B cell (primary cell): ENCODE results near the gene CKAP5. TPM values are rescaled to one million over a fixed set of nuclear protein-coding genes. Genes with fewer than 3 reads are reported as not detected.

ENCODE experiments used
- ATAC-seq: fragments of 200-7000 bp; cut with Tn5 transposase; one replicate; pipeline ENCODE4 v1.10.0; 2021; ENCODE audit warnings: low read depth, mild to moderate bottlenecking, moderate number of reproducible peaks, moderate library complexity
- CTCF ChIA-PET: fragments of 350-600 bp; sonication (Branson Sonifier 250); formaldehyde crosslinking; loops from one replicate; lab custom pipeline; 2021; ENCODE audit warnings: antibody characterized with exemption, inconsistent platforms; lab: Charles Lee
- POLR2A ChIA-PET: fragments of 350-600 bp; sonication (Branson Sonifier 250); formaldehyde crosslinking; loops from one replicate; lab custom pipeline; 2021; ENCODE audit warnings: antibody characterized with exemption; lab: Charles Lee
- DNase-seq: peaks from one replicate; pipeline ENCODE4 v3.0.0; 2013
- H2AFZ ChIP-seq: 2 replicates; pipeline ENCODE4 v1.6.1; 2012; ENCODE audit warnings: mild to moderate bottlenecking, low read depth, low read length; ENCODE audit not compliant: insufficient read depth, poor library complexity, severe bottlenecking
- H3K27ac ChIP-seq, 2 donors: 1 replicate in 1 of 2; 2 replicates in 1 of 2; pipeline ENCODE4 v1.5.1; 2012 to 2013; ENCODE audit warnings: low read length in 2 of 2, mild to moderate bottlenecking in 2 of 2, moderate library complexity in 1 of 2
- H3K27me3 ChIP-seq, 4 experiments: fragments of 200-600 bp in 1 of 4; sonication (generic) in 1 of 4; replicated peaks in 1 of 4; 1 replicate in 2 of 4; 2 replicates in 2 of 4; pipeline versions ENCODE4 v1.6.1 to v1.7.0; 2013 to 2016; ENCODE audit warnings: low read length in 3 of 4, mild to moderate bottlenecking in 2 of 4, mixed read lengths in 1 of 4, moderate library complexity in 1 of 4; ENCODE audit not compliant: insufficient read depth in 4 of 4, control insufficient read depth in 3 of 4; ENCODE audit errors: control extremely low read depth in 1 of 4
- H3K36me3 ChIP-seq, 2 experiments: replicated peaks in 1 of 2; 1 replicate in 1 of 2; 2 replicates in 1 of 2; pipeline versions ENCODE4 v1.6.1 to v1.7.1; 2013; ENCODE audit warnings: low read length in 1 of 2; ENCODE audit not compliant: insufficient read depth in 2 of 2, control insufficient read depth in 1 of 2; ENCODE audit errors: control extremely low read depth in 1 of 2, extremely low read depth in 1 of 2
- H3K4me1 ChIP-seq, 2 donors: fragments of 200-600 bp in 1 of 2; sonication (generic) in 1 of 2; 1 replicate in 1 of 2; 2 replicates in 1 of 2; pipeline versions ENCODE4 v1.5.1 to v1.6.1; 2013 to 2017; ENCODE audit warnings: low read length in 2 of 2; ENCODE audit not compliant: control insufficient read depth in 2 of 2, insufficient read depth in 2 of 2
- H3K4me2 ChIP-seq: replicated peaks from 2 replicates; pipeline ENCODE3; 2012; ENCODE audit warnings: mild to moderate bottlenecking, low read depth, low read length; ENCODE audit not compliant: poor library complexity, severe bottlenecking
- H3K4me3 ChIP-seq, 5 experiments: fragments of 200-600 bp in 1 of 5; sonication (generic) in 1 of 5; 1 replicate in 3 of 5; 2 replicates in 2 of 5; pipeline versions ENCODE4 v1.5.1 to v1.7.0; 2011 to 2016; ENCODE audit warnings: low read length in 4 of 5, mild to moderate bottlenecking in 4 of 5, low read depth in 2 of 5, control low read depth in 1 of 5, moderate library complexity in 1 of 5; ENCODE audit not compliant: insufficient read depth in 1 of 5; ENCODE audit errors: control extremely low read depth in 1 of 5, extremely low read depth in 1 of 5
- H3K79me2 ChIP-seq: fragments of 200-600 bp; sonication (generic); one replicate; pipeline ENCODE4 v1.6.0; 2016; ENCODE audit warnings: low read length; ENCODE audit not compliant: control insufficient read depth, insufficient read depth
- H3K9ac ChIP-seq: fragments of 200-600 bp; sonication (generic); 2 replicates; pipeline ENCODE4 v1.6.1; 2017; ENCODE audit warnings: mild to moderate bottlenecking, low read length, moderate library complexity
- H3K9me3 ChIP-seq, 3 donors: one replicate each; pipeline versions ENCODE4 v1.6.1 to v1.7.1; 2013; ENCODE audit warnings: low read length in 2 of 3; ENCODE audit not compliant: control insufficient read depth in 2 of 3, insufficient read depth in 1 of 3; ENCODE audit errors: control extremely low read depth in 1 of 3
- H4K20me1 ChIP-seq: 2 replicates; pipeline ENCODE4 v1.6.0; 2012; ENCODE audit warnings: mild to moderate bottlenecking, low read length; ENCODE audit not compliant: insufficient read depth, control insufficient read depth, poor library complexity, severe bottlenecking
- H3K27ac Mint-ChIP-seq: one replicate; pipeline ENCODE4 v1.8.0; 2021; ENCODE audit warnings: mixed read lengths
- H3K27me3 Mint-ChIP-seq: one replicate; pipeline ENCODE4 v1.8.0; 2021; ENCODE audit warnings: mixed read lengths
- H3K4me1 Mint-ChIP-seq: one replicate; pipeline ENCODE4 v1.8.0; 2021; ENCODE audit warnings: mixed read lengths
- H3K4me3 Mint-ChIP-seq: one replicate; pipeline ENCODE4 v1.8.0; 2021; ENCODE audit warnings: mixed read lengths
- H3K9me3 Mint-ChIP-seq: one replicate; pipeline ENCODE4 v1.8.0; 2022; ENCODE audit warnings: mixed read lengths; ENCODE audit not compliant: insufficient read depth
- CTCF ChIP-seq: fragments of 200-600 bp; IDR thresholded peaks from one replicate; pipeline ENCODE4 v1.8.0; 2022; ENCODE audit warnings: antibody characterized with exemption, mild to moderate bottlenecking
- EZH2 ChIP-seq: IDR thresholded peaks from 2 replicates; pipeline ENCODE4 v1.6.1; 2012; ENCODE audit warnings: borderline replicate concordance, low read depth, mild to moderate bottlenecking, moderate library complexity, low read length; ENCODE audit not compliant: insufficient read depth, poor library complexity, severe bottlenecking
- WGBS: methylation state at CpG from one replicate; pipeline ENCODE4 v1.1.5; 2013; ENCODE audit warnings: missing lambda C conversion rate; ENCODE audit not compliant: insufficient coverage; 5-methylcytosine and 5-hydroxymethylcytosine counted together
- intact Hi-C: fragments of 100-400 bp; cut with micrococcal nuclease; formaldehyde crosslinking; loops from one replicate; pipeline ENCODE4 v1.10.0; 2022
- polyA plus RNA-seq: library from polyadenylated mRNA; depleted of rRNA; stranded (reverse); fragments of >200 nt; gene quantifications from 2 replicates; pipeline ENCODE4 v1.2.3, GENCODE V29; 2012
- total RNA-seq, 2 donors: library from RNA; stranded (reverse); fragments of 120-200 nt in 1 of 2; gene quantifications; 1 replicate in 1 of 2; 2 replicates in 1 of 2; pipeline versions ENCODE4 v1.2.3 to v1.2.4, GENCODE V29; 2013 to 2022

Gene CKAP5
- total and polyA plus RNA-seq, 2 donors (not counting 1 experiment from before 2014, with no cell fraction given) = 7.3 to 54.3 TPM

GRCh38 chr11:46855167-46855566 lies 9.1 kb upstream of the CKAP5 start:
- Mint-ChIP-seq H3K4me3 (no peak overlapping the region), H3K9me3 (no peaks in the 10 kb centered on the region), H3K27ac (no peak overlapping the region), H3K27me3 (no peaks in the 10 kb centered on the region), H3K4me1 (no peaks in the 10 kb centered on the region)
- Histone ChIP-seq H3K4me3 (no peak overlapping the region), H3K27me3 (no peaks in the 10 kb centered on the region), H3K9ac (no peak overlapping the region), H2AFZ (no peak overlapping the region), H3K4me1 (no peaks in the 10 kb centered on the region), H3K79me2 (no peaks in the 10 kb centered on the region), H3K36me3 (no peaks in the 10 kb centered on the region), H3K27ac (no peak overlapping the region), H3K4me2 (no peak overlapping the region), H3K9me3 (no peaks in the 10 kb centered on the region), H4K20me1 (no peaks in the 10 kb centered on the region)
- WGBS = no CpG with 5 or more reads among the region's 3 CpGs
- TF ChIP-seq CTCF (no peak), EZH2 (no peak)
- intact Hi-C loops = no loop called here
- DNase-seq (no peak), ATAC-seq (no peak)
- CTCF ChIA-PET = interaction anchor here (0.6 kb wide), 1 partner anchor 298 kb away, joined by 3 read pairs; no protein-coding TSS in a partner anchor
- POLR2A ChIA-PET = no interaction called here

- POLR2A ChIA-PET = no interaction called here
- 100% methylated on average over 4 of the region's 10 CpGs for WGBS
These were observed 4.8 kb upstream of the CKAP5 start for GRCh38 chr11:46850829-46851380.

More at GRCh38 chr11:46850829-46851380, 4.8 kb upstream of the CKAP5 start:
- intact Hi-C loops = no loop called here
- H3K4me3 ChIP-seq = no peak overlapping the region
- H3K27ac ChIP-seq = no peak overlapping the region
- H3K9me3 Mint-ChIP-seq = no peaks in the 10 kb centered on the region
- no peak for TF ChIP-seq EZH2
- no peak overlapping the region for H3K4me2 ChIP-seq
- no peak overlapping the region for H3K9ac ChIP-seq
- CTCF ChIA-PET = no interaction called here
- no peaks in the 10 kb centered on the region for H3K9me3 ChIP-seq
- H3K27ac Mint-ChIP-seq = no peak overlapping the region
- no peak overlapping the region for H3K4me3 Mint-ChIP-seq
- H3K4me1 Mint-ChIP-seq = peaks cover 9% of the 10 kb centered on the region
- H3K4me1 ChIP-seq = peaks cover 4% of the 10 kb centered on the region in 2 donors
- no peak overlapping the region for H2AFZ ChIP-seq
- H3K36me3 ChIP-seq = no peaks in the 10 kb centered on the region
- H3K79me2 ChIP-seq = no peaks in the 10 kb centered on the region
- ATAC-seq = no peak
- H3K27me3 Mint-ChIP-seq = no peaks in the 10 kb centered on the region
- no peaks in the 10 kb centered on the region for H4K20me1 ChIP-seq
- H3K27me3 ChIP-seq = no peaks in the 10 kb centered on the region
- no peak for DNase-seq
